Medulla oblongata (tissue), 1 donor: ENCODE data around the gene PSKH1.
A peak's percentile ranks its signal among the peaks of the same experiment; 100 is the strongest.
"Not testable (repeated sequence)": the region's sequence is repeated elsewhere in the genome, so short reads cannot be mapped to it uniquely, and the experiment has no call there.

ENCODE experiments used
- DNase-seq: peaks from one replicate; pipeline ENCODE4 v3.0.0-alpha.2; 2015; ENCODE audit errors: extremely low spot score

Gene PSKH1

DNA sequence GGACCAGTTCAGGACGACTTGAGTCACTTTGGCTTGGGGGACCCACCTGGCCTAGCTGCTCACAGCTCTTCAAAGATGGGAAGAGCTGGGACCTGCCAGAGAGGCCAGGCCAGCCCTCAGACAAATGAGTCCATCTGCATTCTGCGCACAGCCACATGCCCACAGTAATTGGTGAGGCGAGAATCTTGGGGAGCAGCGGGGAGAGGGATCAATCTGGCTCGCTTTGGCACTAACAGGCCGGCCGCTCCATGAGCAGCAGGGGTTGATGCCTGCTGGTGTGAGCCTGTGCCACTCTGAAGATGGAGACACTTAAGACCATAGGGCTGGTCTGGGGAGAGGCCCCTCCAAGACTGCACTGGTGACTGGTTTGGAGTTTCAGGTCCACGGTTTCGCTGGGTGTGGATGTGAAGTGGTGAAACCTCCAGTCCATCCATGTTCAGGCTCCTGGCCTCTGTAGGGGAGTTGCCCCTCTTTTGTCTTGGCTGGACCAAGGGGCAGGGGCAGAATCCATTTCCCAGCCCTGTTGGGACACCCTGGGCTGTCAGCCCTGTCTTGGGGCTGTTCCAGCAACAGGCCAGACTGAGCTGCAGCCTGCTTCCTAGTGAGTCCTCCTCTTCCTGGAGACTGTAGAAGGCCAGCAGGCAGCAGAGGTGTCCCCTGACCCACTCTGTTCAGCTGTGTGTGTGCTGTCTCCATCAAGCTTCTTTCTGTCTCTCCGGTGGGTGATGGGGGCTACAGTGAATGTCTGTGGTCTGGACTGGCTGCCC, 31.3 kb downstream of the PSKH1 start:
- no peak for DNase-seq

DNA sequence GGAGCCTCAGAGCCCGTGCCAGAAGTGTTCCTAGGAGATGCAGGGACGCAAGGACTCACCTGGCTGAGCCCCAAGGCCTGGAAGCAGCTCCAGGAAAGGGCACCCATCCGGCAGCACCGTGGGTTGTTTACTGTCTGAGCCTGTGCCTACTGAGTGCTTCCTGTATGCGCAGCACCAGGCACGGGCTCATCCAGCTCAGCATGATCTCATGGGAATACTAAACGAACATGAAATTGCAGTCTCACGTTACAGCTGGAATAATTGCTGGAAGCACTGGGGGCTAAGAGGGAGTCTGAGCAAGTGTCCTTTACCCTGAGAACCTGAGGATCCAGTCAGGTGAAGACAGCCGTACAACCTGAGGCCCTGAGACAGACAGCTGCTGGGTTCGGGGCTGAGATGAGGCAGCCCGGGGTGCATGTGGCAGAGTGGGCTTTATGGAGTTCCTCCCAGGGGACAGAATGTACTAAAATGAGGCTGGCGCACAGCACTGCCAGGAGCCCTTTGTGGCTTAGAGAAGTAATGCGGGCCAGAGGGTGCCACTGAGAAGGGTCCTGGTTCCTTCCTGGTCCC, 33.2 kb downstream of the PSKH1 start:
- DNase-seq = peak; percentile 50

DNA sequence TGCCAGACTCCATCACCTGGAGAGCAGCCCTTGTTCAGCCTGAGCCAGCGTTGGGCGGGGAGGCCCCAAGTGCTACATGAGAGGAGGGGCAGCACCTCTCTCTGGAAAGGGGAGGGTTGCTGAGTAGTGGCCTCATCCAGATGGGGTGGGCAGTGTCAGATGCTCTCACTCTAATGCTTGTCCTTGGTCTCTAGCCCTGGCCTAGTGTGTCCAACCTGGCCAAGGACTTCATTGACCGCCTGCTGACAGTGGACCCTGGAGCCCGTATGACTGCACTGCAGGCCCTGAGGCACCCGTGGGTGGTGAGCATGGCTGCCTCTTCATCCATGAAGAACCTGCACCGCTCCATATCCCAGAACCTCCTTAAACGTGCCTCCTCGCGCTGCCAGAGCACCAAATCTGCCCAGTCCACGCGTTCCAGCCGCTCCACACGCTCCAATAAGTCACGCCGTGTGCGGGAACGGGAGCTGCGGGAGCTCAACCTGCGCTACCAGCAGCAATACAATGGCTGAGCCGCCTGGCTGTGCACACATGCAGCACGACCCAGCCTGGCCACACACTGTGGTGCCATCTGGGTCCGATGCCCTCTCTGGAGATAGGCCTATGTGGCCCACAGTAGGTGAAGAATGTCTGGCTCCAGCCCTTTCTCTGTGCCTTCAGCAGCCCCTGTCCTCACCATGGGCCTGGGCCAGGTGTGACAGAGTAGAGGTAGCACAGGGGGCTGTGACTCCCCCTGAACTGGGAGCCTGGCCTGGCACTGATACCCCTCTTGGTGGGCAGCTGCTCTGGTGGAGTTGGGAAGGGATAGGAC, 34.3 kb downstream of the PSKH1 start:
- DNase-seq = no peak

DNA sequence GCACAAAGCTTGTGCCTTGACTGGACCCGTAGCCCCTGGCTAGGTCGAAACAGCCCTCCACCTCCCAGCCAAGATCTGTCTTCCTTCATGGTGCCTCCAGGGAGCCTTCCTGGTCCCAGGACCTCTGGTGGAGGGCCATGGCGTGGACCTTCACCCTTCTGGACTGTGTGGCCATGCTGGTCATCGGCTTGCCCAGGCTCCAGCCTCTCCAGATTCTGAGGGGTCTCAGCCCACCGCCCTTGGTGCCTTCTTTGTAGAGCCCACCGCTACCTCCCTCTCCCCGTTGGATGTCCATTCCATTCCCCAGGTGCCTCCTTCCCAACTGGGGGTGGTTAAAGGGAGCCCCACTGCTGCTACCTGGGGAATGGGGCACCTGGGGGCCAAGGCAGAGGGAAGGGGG, 35.1 kb downstream of the PSKH1 start:
- DNase-seq = no peak

DNA sequence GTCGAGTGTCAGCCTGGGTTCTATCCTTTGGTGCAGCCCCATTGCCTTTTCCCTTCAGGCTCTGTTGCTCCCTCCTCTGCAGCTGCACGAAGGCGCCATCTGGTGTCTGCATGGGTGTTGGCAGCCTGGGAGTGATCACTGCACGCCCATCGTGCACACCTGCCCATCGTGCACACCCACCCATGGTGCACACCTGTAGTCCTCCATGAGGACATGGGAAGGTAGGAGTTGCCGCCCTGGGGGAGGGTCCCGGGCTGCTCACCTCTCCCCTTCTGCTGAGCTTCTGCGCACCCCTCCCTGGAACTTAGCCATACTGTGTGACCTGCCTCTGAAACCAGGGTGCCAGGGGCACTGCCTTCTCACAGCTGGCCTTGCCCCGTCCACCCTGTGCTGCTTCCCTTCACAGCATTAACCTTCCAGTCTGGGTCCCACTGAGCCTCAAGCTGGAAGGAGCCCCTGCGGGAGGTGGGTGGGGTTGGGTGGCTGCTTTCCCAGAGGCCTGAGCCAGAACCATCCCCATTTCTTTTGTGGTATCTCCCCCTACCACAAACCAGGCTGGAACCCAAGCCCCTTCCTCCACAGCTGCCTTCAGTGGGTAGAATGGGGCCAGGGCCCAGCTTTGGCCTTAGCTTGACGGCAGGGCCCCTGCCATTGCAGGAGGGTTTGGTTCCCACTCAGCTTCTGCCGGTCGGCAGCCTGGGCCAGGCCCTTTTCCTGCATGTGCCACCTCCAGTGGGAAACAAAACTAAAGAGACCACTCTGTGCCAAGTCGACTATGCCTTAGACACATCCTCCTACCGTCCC, 35.7 kb downstream of the PSKH1 start:
- DNase-seq = peak; percentile 79

DNA sequence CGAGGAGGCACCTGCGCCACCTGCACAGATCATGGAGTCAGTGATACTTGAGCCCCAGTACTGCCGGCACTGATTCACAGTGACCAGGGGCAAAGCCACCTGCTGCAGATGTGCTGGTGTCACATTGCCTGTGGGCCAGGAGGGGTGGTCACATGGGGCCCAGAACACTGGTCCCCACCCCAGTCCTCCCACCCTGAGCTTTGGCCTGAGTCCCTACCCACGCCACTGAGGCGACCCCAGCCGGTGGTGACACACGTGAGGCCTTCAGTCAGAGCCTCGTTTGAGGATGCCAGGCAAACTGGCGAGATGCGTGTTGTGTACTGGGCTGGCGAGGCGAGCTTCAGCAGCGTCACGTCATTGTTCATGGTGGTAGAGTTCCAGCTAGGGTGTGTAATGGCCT, 37.1 kb downstream of the PSKH1 start:
- DNase-seq = no peak

GRCh38 chr16:67930678-67931211, 37.7 kb downstream of the PSKH1 start:
- no peak for DNase-seq

- no peak for DNase-seq
Measured at GRCh38 chr16:67931712-67932461, 38.8 kb downstream of the PSKH1 start, which contains the start of gene CTRL. CTRL (minus strand) TSS chr16:67931862; CDS start chr16:67931852, 10 bp downstream.

DNA sequence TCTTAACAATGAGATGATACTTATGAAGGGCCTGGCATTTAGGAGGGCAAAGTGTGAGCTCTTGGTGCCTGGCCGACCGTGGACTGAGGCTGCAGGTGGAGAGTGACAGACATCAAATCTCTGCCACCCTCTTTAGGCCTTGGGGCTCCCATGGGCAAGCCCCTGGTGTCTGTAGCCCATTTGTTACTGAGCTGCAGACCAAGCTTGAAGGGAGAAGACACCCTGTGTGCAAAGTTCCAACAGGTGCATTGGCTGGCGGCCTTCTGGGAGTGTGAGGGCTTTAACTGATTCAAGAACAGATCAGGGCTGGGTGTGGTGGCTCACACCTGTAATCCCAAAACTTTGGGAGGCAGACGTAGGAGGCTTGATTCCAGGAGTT, 39.4 kb downstream of the PSKH1 start:
- no peak for DNase-seq

DNA sequence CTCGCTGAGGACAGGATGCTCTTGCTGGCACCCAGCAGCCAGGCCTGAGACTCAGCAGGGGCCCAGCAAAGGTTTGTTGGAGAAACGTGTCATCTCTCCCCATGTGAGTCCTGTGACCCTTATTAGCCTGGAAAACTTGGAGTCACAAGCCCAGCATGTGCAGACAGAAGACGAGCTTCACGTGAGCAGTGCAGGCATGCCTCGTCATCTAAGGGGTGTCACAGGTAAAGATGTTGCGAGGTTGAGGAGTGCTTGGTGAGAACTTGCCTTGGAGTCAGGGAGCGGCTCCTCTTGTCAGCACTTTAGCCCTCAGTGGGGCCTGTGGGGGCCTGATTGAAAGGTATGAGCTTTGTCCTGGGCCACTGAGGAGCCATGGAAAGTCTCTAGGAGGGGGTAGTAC, 40.8 kb downstream of the PSKH1 start:
- DNase-seq = no peak

GRCh38 chr16:67934306-67935100, 41.4 kb downstream of the PSKH1 start:
- no peak for DNase-seq

- DNase-seq = peak; percentile 23
Measured at GRCh38 chr16:67935101-67935401, 42.0 kb downstream of the PSKH1 start.

GRCh38 chr16:67935402-67936123, 42.5 kb downstream of the PSKH1 start:
- peak; percentile 98 for DNase-seq

DNA sequence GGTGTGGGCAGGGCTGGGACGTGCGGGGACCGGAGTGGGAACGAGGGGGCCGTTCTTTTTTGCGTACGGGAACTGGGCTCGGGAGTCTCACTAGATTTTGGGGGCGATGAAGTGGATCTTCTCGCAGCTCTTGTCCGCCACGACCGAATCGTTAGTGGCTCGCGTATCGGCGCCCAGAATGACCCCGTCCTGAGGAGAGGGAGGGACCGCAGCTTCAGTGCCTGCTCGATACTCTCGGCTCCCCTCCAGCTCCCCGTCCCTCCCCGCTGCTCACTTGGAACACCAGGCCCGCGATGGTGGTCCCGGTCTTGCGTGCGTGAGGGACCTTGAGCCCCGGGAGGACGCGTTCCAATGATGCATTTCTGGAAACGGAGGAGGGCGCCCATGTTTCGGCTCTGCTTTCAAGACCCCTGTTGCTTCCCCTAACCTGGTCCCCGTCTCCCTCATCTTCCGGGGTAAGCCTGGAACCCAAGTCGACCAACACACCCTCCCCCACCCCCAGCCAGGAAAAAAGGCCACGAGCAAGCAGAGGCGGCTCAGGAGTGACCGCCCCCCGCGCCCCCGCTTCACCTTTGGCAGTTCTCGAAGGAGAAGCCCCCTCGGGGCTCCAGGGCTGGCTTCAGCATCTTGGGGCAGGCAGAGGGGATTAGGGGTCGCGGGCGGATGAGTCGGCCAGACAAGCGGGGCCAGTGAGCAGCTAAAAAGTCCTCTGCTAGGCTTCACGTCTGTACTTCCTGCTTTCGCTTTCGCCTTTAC, 43.2 kb downstream of the PSKH1 start, which contains the start of gene PSMB10:
PSMB10 (minus strand) TSS at position 727 of the 756 bp plus-strand sequence; CDS start at position 626, 101 bp downstream.
- DNase-seq = peak; percentile 55

- peak; percentile 90 for DNase-seq
Measured at GRCh38 chr16:67936880-67937605, 44.0 kb downstream of the PSKH1 start.

DNA sequence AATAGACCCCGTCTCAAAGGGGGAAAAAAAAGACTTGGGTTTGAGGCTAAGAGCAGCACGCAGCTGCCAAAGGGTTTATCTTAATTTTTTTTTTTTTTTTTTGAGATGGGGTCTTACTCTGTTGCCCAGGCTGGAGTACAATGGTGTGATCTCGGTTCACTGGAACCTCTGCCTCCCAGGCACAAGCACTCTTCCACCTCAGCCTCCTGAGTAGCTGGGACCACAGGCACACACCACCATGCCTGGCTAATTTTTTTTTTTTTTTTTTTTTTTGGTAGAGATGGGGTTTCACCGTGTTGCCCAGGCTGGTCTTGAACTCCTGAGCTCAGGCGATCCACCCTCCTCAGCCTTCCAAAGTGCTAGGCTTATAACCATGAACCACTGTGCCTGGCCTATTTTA, 44.7 kb downstream of the PSKH1 start:
- not testable (repeated sequence) for DNase-seq

DNA sequence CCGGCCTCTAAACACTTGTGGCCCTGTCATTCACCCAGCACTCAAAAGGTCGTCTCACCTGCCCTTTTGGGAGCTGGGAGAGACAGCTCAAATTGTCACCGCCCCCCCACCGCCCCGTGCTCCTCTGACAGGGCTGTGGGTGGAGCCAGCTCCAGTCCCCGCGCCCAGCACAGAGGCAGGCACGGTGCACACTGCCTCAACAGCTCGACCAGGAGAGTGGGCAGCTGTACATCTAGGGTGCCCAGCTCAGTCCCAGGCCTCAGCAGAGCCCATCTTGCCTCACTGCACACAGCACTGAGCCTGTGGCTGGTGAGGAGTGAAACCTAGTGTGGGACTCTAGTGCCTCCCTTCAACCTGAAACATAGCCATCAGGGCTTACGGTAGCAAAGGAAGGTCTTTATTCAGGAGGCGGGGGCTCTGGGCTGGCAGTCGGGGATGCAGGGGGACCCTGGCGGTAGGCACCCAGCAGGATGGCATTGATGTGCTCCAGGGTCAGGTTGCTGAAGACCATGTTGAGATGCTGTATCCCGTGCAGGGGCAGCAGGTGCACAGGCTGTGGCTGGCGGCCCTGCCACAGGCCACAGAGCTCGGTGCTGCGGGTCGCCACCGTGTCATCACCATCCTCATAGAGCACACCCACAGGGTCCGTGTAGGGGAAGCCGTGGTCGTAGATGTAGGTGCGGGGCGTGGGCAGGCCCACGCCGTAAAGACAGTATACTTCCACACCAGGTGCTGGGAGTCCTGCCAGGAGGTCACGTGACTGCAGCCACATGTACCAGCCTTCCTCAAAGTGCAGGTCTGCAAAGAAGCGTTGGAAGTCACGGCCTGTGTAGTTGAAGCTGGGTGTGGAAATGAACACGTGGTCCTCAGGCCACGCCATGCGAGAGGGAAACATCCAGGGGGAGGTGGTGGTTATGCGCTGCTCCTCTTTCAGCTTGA, 46.7 kb downstream of the PSKH1 start:
- no peak for DNase-seq
